MM.1S (cell line): ENCODE measurements around the gene DUSP18.

Experiments used
- DNase-seq: peaks from one replicate; pipeline ENCODE4 v3.0.0-alpha.2; 2015
- H2AFZ ChIP-seq: fragments of 300-600 bp; sonication (generic); 2 replicates; pipeline ENCODE4 v1.6.0; 2016; ENCODE audit warnings: antibody characterized with exemption, low read length
- H3F3A ChIP-seq: fragments of 300-600 bp; sonication (generic); 2 replicates; pipeline ENCODE4 v1.6.1; 2016; ENCODE audit warnings: mild to moderate bottlenecking, antibody characterized with exemption, low read length, moderate library complexity, mixed read lengths; ENCODE audit not compliant: insufficient read depth
- H3K27ac ChIP-seq: fragments of 300-600 bp; sonication (generic); 2 replicates; pipeline ENCODE4 v1.5.1; 2016; ENCODE audit warnings: mild to moderate bottlenecking, low read length
- H3K27me3 ChIP-seq: fragments of 300-600 bp; sonication (generic); replicated peaks from 2 replicates; pipeline ENCODE4 v1.6.0; 2016; ENCODE audit warnings: low read length; ENCODE audit not compliant: insufficient read depth
- H3K36me3 ChIP-seq: fragments of 300-600 bp; sonication (generic); replicated peaks from 2 replicates; pipeline ENCODE4 v1.6.1; 2016; ENCODE audit warnings: mild to moderate bottlenecking, low read length, mixed read lengths; ENCODE audit not compliant: insufficient read depth
- H3K4me1 ChIP-seq: fragments of 300-600 bp; sonication (generic); 2 replicates; pipeline ENCODE4 v1.6.1; 2016; ENCODE audit warnings: low read length, mixed read lengths
- H3K4me2 ChIP-seq: fragments of 300-600 bp; sonication (generic); 2 replicates; pipeline ENCODE4 v1.6.0; 2016; ENCODE audit warnings: low read depth, low read length
- H3K4me3 ChIP-seq: fragments of 300-600 bp; sonication (generic); 2 replicates; pipeline ENCODE4 v1.5.1; 2016; ENCODE audit warnings: low read length, mixed read lengths
- H3K79me2 ChIP-seq: fragments of 300-600 bp; sonication (generic); 2 replicates; pipeline ENCODE4 v1.6.1; 2016; ENCODE audit warnings: mixed run types, low read length, mixed read lengths
- H3K9ac ChIP-seq: fragments of 300-600 bp; sonication (generic); 2 replicates; pipeline ENCODE4 v1.6.1; 2016; ENCODE audit warnings: low read length, mixed read lengths
- H3K9me2 ChIP-seq: fragments of 300-600 bp; sonication (generic); replicated peaks from 2 replicates; pipeline ENCODE4 v1.6.1; 2016; ENCODE audit warnings: mild to moderate bottlenecking, low read length, mixed read lengths; ENCODE audit not compliant: insufficient read depth
- H3K9me3 ChIP-seq: fragments of 300-600 bp; sonication (generic); replicated peaks from 2 replicates; pipeline ENCODE4 v1.6.1; 2016; ENCODE audit warnings: mild to moderate bottlenecking, low read length, mixed read lengths; ENCODE audit not compliant: insufficient read depth
- H4K20me1 ChIP-seq: fragments of 300-600 bp; sonication (generic); 2 replicates; pipeline ENCODE4 v1.6.1; 2016; ENCODE audit warnings: mild to moderate bottlenecking, low read length, moderate library complexity, mixed read lengths; ENCODE audit not compliant: insufficient read depth
- CTCF ChIP-seq: fragments of 300-600 bp; sonication (generic); IDR thresholded peaks from 2 replicates; pipeline ENCODE4 v1.5.1; 2016; ENCODE audit warnings: antibody characterized with exemption, low read length, mixed read lengths
- EZH2 ChIP-seq: fragments of 300-600 bp; sonication (generic); optimal IDR thresholded peaks from 2 replicates; pipeline ENCODE3; 2017; ENCODE audit warnings: low read depth, mild to moderate bottlenecking, antibody characterized with exemption, low read length, mixed read lengths
- EZH2phosphoT487 ChIP-seq: fragments of 300-600 bp; sonication (generic); IDR thresholded peaks from 2 replicates; pipeline ENCODE4 v1.6.1; 2018; ENCODE audit warnings: antibody characterized with exemption, low read length

DUSP18 gene

GRCh38 chr22:30701872-30702271 lies 34.2 kb upstream of the DUSP18 start:
- no peak for DNase-seq
- no peak overlapping the region for H3K9ac ChIP-seq
- H3K4me1 ChIP-seq: peaks cover 14% of the 10 kb centered on the region
- TF ChIP-seq CTCF (no peak), EZH2 (no peak), EZH2phosphoT487 (no peak)
- H3K27me3 ChIP-seq: no peaks in the 10 kb centered on the region
- H2AFZ ChIP-seq: no peak overlapping the region
- no peak overlapping the region for H3K4me2 ChIP-seq
- H3K9me2 ChIP-seq: no peaks in the 10 kb centered on the region
- no peak overlapping the region for H3K27ac ChIP-seq
- no peaks in the 10 kb centered on the region for H3K36me3 ChIP-seq
- H4K20me1 ChIP-seq: no peaks in the 10 kb centered on the region
- no peaks in the 10 kb centered on the region for H3K79me2 ChIP-seq
- no peaks in the 10 kb centered on the region for H3K9me3 ChIP-seq
- peaks cover 11% of the 10 kb centered on the region; the same call in 1 of the 2 replicates for H3F3A ChIP-seq
- H3K4me3 ChIP-seq: no peak overlapping the region

- no peak for DNase-seq
- Histone ChIP-seq H3K79me2 (no peaks in the 10 kb centered on the region), H3K9me3 (no peaks in the 10 kb centered on the region)
Measured at GRCh38 chr22:30697975-30698374, 30.3 kb upstream of the DUSP18 start.

GRCh38 chr22:30695871-30696655 lies 28.4 kb upstream of the DUSP18 start:
- no peak for DNase-seq
- no peak overlapping the region for H3K27ac ChIP-seq
- no peak overlapping the region for H3K9ac ChIP-seq
- no peak overlapping the region for H3K4me2 ChIP-seq
- no peaks in the 10 kb centered on the region for H3K9me3 ChIP-seq
- H3K4me1 ChIP-seq: no peaks in the 10 kb centered on the region
- no peak overlapping the region for H2AFZ ChIP-seq
- no peaks in the 10 kb centered on the region for H4K20me1 ChIP-seq
- TF ChIP-seq EZH2phosphoT487 (no peak), CTCF (no peak), EZH2 (no peak)
- no peak overlapping the region for H3K4me3 ChIP-seq
- H3K27me3 ChIP-seq: no peaks in the 10 kb centered on the region
- no peaks in the 10 kb centered on the region for H3K36me3 ChIP-seq
- H3F3A ChIP-seq: no peaks in the 10 kb centered on the region
- no peaks in the 10 kb centered on the region for H3K9me2 ChIP-seq
- H3K79me2 ChIP-seq: no peaks in the 10 kb centered on the region

More at GRCh38 chr22:30697975-30698374, 30.3 kb upstream of the DUSP18 start:
- Histone ChIP-seq H3F3A (no peaks in the 10 kb centered on the region), H3K9me2 (no peaks in the 10 kb centered on the region), H3K4me1 (no peaks in the 10 kb centered on the region), H3K9ac (no peak overlapping the region), H3K27ac (no peak overlapping the region), H4K20me1 (no peaks in the 10 kb centered on the region), H3K27me3 (no peaks in the 10 kb centered on the region), H3K36me3 (no peaks in the 10 kb centered on the region), H3K4me2 (no peak overlapping the region), H2AFZ (no peak overlapping the region), H3K4me3 (no peak overlapping the region)
- TF ChIP-seq EZH2 (no peak), CTCF (no peak), EZH2phosphoT487 (no peak)
